NCI-H1092 (cell line): ENCODE measurements around the gene SALL3.

Source experiments
- DNase-seq: peaks from one replicate; lab custom pipeline; 2025; lab: John Stamatoyannopoulos, UW

Gene SALL3

GRCh38 chr18:78965917-78966792 is 13.5 kb upstream of the SALL3 start:
- no peak for DNase-seq

- DNase-seq = no peak
Measured at GRCh38 chr18:78966793-78967106, 12.9 kb upstream of the SALL3 start.

GRCh38 chr18:78967692-78968091 is 11.9 kb upstream of the SALL3 start:
- no peak for DNase-seq

- no peak for DNase-seq
Measured at GRCh38 chr18:78969574-78970315, 9.9 kb upstream of the SALL3 start.

GRCh38 chr18:78970774-78971333 is 8.8 kb upstream of the SALL3 start:
- DNase-seq = no peak

GRCh38 chr18:78971511-78972245 is 7.9 kb upstream of the SALL3 start:
- no peak for DNase-seq

- no peak for DNase-seq
Measured at GRCh38 chr18:78972385-78972918, 7.2 kb upstream of the SALL3 start.

- no peak for DNase-seq
Measured at GRCh38 chr18:78972930-78973331, 6.7 kb upstream of the SALL3 start.

- DNase-seq = no peak
Measured at GRCh38 chr18:78973357-78974083, 6.1 kb upstream of the SALL3 start.

- DNase-seq = no peak
Measured at GRCh38 chr18:78974115-78974761, 5.4 kb upstream of the SALL3 start.

GRCh38 chr18:78975292-78975691 is 4.3 kb upstream of the SALL3 start:
- no peak for DNase-seq

GRCh38 chr18:78975699-78976335 is 3.8 kb upstream of the SALL3 start:
- DNase-seq = no peak

- no peak for DNase-seq
Measured at GRCh38 chr18:78976765-78977636, 2.6 kb upstream of the SALL3 start.

- DNase-seq = no peak
Measured at GRCh38 chr18:78977637-78978348, 1.8 kb upstream of the SALL3 start.

- no peak for DNase-seq
Measured at GRCh38 chr18:78978349-78979055, 1.1 kb upstream of the SALL3 start.

GRCh38 chr18:78979056-78979729 is 425 bp upstream of the SALL3 start:
- DNase-seq = no peak

- no peak for DNase-seq
Measured at GRCh38 chr18:78980279-78980771, 707 bp downstream of the SALL3 start.
